GM12878 (cell line): ENCODE results near the gene KLHL7.

Source experiments
- CTCF ChIP-seq, 3 experiments: IDR thresholded peaks in 2 of 3; conservative IDR thresholded peaks in 1 of 3; 2 replicates each; pipeline ENCODE4 v1.5.1; 2011; ENCODE audit warnings: low read depth in 3 of 3, low read length in 3 of 3, mild to moderate bottlenecking in 3 of 3, control low read depth in 2 of 3, moderate library complexity in 2 of 3, inconsistent platforms in 1 of 3, mixed read lengths in 1 of 3; ENCODE audit not compliant: control insufficient read depth in 2 of 3, insufficient read depth in 1 of 3; ENCODE audit errors: extremely low read depth in 1 of 3
- EED ChIP-seq: sonication (generic); IDR thresholded peaks from 2 replicates; pipeline ENCODE4 v1.6.1; 2016; ENCODE audit warnings: antibody characterized with exemption, low read depth
- EGR1 ChIP-seq, 2 experiments: IDR thresholded peaks; 1 replicate in 1 of 2; 2 replicates in 1 of 2; pipeline ENCODE4 v1.6.1; 2011 to 2012; ENCODE audit warnings: low read depth in 2 of 2, low read length in 2 of 2, borderline replicate concordance in 1 of 2, mild to moderate bottlenecking in 1 of 2, moderate library complexity in 1 of 2
- EZH2 ChIP-seq: IDR thresholded peaks from 2 replicates; pipeline ENCODE4 v1.6.1; 2012; ENCODE audit warnings: low read depth, mild to moderate bottlenecking, control low read depth, inconsistent platforms, low read length, borderline replicate concordance; ENCODE audit not compliant: control insufficient read depth
- RELA ChIP-seq: fragments of 450-650 bp; IDR thresholded peaks from 2 replicates; pipeline ENCODE4 v1.8.0; 2014; ENCODE audit warnings: borderline replicate concordance; ENCODE audit not compliant: partially characterized antibody
- YY1 ChIP-seq: IDR thresholded peaks from 2 replicates; pipeline ENCODE4 v1.6.1; 2011; ENCODE audit warnings: low read depth, mild to moderate bottlenecking, low read length

- TF ChIP-seq EZH2 (no peak), CTCF (IDR thresholded peaks at IDR 0.05 in 2 of 3, conservative IDR thresholded peaks at IDR 0.05 in 1 of 3; ENCODE audit: control insufficient read depth in 2 of 3, extremely low read depth in 1 of 3, insufficient read depth in 1 of 3, low read depth in 3 of 3, low read length in 3 of 3) (no peak), YY1 (no peak), EGR1 (IDR thresholded peaks at IDR 0.05; ENCODE audit: borderline replicate concordance in 1 of 2, low read depth in 2 of 2, low read length in 2 of 2) (no peak), RELA (no peak), EED (no peak)
These were observed 62.7 kb downstream of the KLHL7 start for GRCh38 chr7:23168111-23168885.
